SK-N-DZ (cell line): Measurements from ENCODE around the gene ELOVL7.
"Not testable (repeated sequence)": the region's sequence is repeated elsewhere in the genome, so short reads cannot be mapped to it uniquely, and the experiment has no call there.

Experiments used
- DNase-seq: peaks from one replicate; pipeline ENCODE4 v3.0.0-alpha.2; 2015; ENCODE audit warnings: low spot score

ELOVL7 gene

DNA sequence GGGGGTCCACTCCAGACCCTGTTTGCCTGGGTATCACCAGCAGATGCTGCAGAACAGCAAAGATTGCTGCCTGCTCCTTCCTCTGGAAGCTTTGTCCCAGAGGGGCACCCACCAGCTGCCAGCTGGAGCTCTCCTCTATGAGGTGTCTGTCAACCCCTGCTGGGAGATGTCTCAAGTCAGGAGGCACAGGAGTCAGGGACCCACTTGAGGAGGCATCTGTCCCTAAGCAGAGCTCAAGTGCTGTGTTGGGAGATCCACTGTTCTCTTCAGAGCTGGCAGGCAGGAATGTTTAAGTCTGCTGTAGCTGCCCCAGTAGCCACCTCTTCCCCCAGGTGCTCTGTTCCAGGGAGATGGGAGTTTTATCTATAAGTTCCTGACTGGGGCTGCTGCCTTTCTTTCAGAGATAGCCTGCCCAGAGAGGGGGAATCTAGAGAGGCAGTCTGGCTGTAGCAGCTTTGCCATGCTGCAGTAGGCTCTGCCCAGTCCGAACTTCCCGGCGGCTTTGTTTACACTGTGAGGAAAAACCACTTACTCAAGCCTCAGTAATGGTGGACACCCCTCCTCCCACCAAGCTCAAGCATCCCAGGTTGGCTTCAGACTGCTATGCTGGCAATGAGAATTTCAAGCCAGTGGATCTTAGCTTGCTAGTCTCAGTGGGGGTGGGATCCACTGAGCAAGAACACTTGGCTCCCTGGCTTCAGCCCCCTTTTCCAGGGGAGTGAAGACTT, 128.7 kb downstream of the ELOVL7 start:
- not testable (repeated sequence) for DNase-seq

DNA sequence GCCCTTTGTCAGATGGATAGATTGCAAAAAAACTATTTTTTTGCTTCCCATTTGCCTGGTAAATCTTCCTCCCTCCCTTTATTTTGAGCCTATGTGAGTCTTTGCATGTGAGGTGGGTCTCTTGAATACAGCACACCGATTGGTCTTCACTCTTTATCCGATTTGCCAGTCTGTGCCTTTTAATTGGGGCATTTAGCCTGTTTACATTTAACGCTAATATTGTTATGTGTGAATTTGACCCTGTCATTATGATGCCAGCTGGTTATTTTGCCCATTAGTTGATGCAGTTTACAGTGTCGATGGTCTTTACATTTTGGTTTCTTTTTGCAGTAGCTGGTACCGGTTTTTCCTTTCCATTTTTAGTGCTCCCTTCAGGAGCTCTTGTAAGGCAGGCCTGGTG, 131.1 kb downstream of the ELOVL7 start:
- no peak for DNase-seq

DNA sequence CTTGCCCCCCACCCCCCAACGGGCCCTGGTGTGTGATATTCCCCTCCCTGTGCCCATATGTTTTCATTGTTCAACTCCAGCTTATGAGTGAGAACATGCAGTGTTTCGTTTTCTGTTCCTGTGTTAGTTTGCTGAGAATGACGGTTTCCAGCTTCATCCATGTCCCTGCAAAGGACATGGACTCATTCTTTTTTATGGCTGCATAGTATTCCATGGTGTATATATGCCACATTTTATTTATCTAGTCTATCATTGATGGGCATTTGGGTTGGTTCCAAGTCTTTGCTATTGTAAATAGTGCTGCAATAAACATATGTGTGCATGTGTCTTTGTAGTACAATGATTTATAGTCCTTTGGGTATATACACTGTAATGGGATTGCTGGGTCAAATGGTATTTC, 132.2 kb downstream of the ELOVL7 start:
- not testable (repeated sequence) for DNase-seq

DNA sequence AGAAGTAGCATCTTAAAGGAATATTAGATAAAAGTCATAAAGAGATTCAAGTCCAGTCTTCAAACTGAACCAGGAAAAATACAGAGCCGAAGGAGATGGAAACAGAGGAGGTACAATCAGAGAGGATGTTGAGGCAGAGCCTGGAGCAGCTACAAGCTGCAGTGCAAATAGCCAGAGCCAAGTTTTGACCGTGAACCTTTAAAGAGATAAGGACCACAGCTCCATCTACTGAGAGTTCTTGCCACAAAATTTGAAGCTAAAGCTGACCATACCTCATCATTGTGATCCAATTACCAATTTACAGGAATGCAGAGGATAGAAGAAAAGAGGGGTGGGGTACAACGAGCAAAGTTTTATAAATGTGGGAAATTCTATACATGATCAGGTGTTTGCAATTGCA, 133.7 kb downstream of the ELOVL7 start:
- DNase-seq, result no peak

DNA sequence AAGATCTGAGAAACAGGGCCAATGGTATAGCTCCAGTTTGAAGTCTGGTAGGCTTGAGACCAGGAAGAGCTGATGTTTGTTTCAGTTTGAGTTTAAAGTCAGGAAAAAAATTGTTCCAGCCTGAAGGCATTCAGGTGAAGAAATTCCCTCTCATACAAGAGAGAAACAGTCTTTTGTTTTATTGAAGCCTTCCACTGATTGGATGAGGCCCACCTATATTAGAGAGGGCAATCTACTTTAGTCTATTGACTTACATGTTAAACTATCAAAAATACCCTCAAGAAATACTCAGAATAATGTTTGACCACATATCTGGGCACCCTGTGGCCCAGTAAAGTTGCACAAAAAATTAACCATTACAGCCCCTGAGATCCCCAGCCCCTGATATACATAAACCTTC, 138.9 kb downstream of the ELOVL7 start:
- no peak for DNase-seq

DNA sequence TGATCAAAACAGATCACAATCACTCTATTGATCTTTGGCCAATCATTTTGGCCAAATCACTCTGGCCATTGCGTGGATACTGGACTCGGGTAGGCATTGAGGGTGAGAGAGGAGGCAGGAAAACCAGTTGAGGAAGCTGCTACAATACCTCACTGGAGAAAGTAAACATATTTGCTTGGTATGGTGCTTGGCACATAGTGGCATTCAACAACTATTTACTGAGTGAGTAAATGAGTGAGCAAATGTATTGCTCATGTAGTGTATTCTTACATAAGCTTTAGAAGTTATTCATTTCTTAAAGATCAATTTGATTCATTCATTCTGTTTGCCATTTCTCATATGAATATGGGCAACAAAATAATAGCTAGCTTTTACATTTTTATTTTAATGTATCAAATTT, 140.1 kb downstream of the ELOVL7 start:
- DNase-seq, result no peak
